Eye (tissue), 1 donor: ENCODE data around the gene GINS1.

Source experiments
- DNase-seq: peaks from one replicate; pipeline ENCODE4 v3.0.0-alpha.2; 2015

The GINS1 gene

GRCh38 chr20:25495189-25495824 is 87.8 kb downstream of the GINS1 start:
- no peak for DNase-seq

DNA sequence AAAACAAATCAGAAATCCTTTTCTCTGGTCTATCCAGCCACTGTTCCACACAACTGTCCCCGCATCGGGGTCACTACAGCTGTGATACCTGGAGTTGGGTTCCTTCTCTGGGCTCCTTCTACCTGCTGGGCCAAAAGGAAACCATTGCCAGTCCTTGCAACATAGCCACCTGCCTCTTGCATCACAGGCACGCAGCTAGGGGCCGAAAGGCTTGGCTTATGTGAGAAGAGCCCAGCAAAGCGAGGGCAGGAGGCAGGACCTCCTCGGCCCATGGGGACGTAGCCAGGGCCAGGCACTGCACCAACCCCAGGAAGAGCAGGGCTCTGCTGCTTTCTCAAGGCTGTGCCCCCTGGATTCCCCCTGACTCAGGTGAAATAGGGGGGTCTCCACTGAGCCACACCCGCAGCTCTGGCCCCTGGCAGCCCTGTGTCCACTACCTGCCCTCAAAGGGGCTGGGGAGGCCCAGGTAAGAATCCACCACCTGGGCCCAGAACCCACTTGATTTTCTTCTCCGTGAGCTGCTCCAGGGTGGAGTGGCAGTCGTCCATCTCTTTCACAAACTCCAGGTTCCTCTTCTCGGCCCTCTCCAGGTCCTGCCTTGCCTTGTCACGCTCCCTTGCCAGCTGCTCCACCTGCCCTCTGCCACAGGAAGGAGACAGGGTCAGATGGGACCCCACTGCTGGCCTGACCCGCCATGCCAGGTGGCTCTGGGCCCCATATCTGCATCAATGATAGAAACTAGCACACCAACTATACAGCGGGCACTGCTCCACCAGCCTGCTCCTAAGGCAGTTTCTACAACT is 88.9 kb downstream of the GINS1 start:
- DNase-seq: no peak

- no peak for DNase-seq
Observed at GRCh38 chr20:25496968-25497401, 89.5 kb downstream of the GINS1 start.

DNA sequence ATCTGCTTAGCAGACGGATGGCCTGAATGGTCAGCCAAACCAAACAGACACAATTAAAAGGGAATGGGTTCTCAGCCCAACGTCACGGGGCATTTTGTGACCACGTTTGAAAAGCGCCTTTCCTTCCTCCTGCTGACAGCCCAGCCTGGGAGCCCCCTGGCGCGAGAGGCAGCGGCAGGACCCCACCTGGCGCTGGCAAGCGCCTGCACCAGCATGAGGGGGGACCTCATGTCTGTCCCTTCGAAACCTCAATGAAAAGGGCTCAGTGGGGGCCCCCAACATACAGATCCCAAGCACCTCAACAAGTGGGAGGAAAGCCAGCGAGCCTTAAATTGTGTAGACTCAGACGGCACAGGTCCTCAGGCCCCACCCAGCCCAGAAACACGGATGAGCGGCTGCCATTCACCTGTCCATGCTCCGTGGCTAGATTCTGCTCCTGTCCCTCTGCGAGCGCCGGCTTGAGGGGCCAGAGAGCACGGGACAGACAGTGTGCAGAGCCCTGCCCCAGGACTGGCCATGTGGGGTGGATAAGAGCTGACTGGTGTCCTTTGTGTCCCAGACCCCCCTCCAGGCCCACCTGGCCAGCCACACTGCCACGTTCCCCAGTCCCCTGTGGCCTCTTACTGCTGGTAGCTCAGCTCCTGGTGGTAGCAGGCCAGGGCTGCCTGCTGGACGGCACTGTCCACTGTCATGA is 90.3 kb downstream of the GINS1 start:
- no peak for DNase-seq
